KMS-11 (cell line): ENCODE data around the gene FBXL7.

Experiments
- H2AFZ ChIP-seq: fragments of 200-600 bp; sonication (generic); 2 replicates; pipeline ENCODE4 v1.6.1; 2016; ENCODE audit warnings: antibody characterized with exemption, mixed run types, low read depth
- H3K27ac ChIP-seq: fragments of 200-600 bp; sonication (generic); 2 replicates; pipeline ENCODE4 v1.6.1; 2016; ENCODE audit warnings: mild to moderate bottlenecking, mixed run types
- H3K27me3 ChIP-seq: fragments of 200-600 bp; sonication (generic); 2 replicates; pipeline ENCODE4 v1.6.1; 2017; ENCODE audit warnings: mild to moderate bottlenecking, low read depth, mixed run types, moderate library complexity; ENCODE audit not compliant: insufficient read depth
- H3K36me3 ChIP-seq: fragments of 200-600 bp; sonication (generic); 2 replicates; pipeline ENCODE4 v1.6.1; 2017; ENCODE audit warnings: mild to moderate bottlenecking, mixed run types; ENCODE audit not compliant: insufficient read depth
- H3K4me1 ChIP-seq: fragments of 200-600 bp; sonication (generic); 2 replicates; pipeline ENCODE4 v1.6.1; 2016; ENCODE audit warnings: mild to moderate bottlenecking, low read depth, mixed run types; ENCODE audit not compliant: poor library complexity, severe bottlenecking
- H3K4me2 ChIP-seq: fragments of 200-600 bp; sonication (generic); 2 replicates; pipeline ENCODE4 v1.7.0; 2016; ENCODE audit warnings: mild to moderate bottlenecking, mixed run types
- H3K4me3 ChIP-seq: fragments of 200-600 bp; sonication (generic); IDR thresholded peaks from 2 replicates; pipeline ENCODE4 v1.6.1; 2017; ENCODE audit warnings: low read depth, low read length, mixed read lengths; ENCODE audit not compliant: insufficient read depth
- H3K79me2 ChIP-seq: fragments of 200-600 bp; sonication (generic); 2 replicates; pipeline ENCODE4 v1.6.1; 2016; ENCODE audit warnings: low read depth, mixed run types; ENCODE audit not compliant: insufficient read depth
- H3K9ac ChIP-seq: fragments of 200-600 bp; sonication (generic); 2 replicates; pipeline ENCODE4 v1.6.1; 2016; ENCODE audit warnings: mild to moderate bottlenecking, mixed run types
- H4K20me1 ChIP-seq: fragments of 200-600 bp; sonication (generic); 2 replicates; pipeline ENCODE4 v1.6.1; 2016; ENCODE audit warnings: mild to moderate bottlenecking, mixed run types; ENCODE audit not compliant: insufficient read depth
- TF ChIP-seq, protein P1 (sequence below): fragments of 200-600 bp; sonication (generic); conservative IDR thresholded peaks from 2 replicates; pipeline ENCODE4 v1.6.1; 2017; ENCODE audit warnings: low read depth, mild to moderate bottlenecking, antibody characterized with exemption, low read length, moderate library complexity, mixed read lengths

Gene FBXL7

DNA sequence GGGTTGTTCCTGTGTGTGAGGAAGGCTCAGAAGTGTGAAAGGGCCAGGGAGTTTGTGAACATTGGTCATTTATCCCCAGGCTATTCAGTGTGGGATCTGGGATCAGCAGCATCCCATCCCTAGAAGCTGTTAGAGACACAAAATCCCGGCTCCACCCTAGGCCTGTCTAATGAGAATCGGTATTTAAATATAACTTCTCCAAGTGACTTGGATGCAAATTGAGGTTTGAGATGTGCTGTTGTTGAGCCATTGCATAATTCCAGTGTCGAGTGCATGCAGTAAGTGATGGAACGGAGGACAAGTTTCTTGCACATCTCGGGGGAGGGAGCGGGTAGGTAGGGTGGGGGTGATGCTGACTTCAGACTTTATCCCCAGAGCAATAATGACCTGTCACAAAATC, 138.3 kb downstream of the FBXL7 start:
- H2AFZ ChIP-seq, result no peak overlapping the region
- no peak overlapping the region for H3K9ac ChIP-seq
- TF ChIP-seq, protein P1, sequence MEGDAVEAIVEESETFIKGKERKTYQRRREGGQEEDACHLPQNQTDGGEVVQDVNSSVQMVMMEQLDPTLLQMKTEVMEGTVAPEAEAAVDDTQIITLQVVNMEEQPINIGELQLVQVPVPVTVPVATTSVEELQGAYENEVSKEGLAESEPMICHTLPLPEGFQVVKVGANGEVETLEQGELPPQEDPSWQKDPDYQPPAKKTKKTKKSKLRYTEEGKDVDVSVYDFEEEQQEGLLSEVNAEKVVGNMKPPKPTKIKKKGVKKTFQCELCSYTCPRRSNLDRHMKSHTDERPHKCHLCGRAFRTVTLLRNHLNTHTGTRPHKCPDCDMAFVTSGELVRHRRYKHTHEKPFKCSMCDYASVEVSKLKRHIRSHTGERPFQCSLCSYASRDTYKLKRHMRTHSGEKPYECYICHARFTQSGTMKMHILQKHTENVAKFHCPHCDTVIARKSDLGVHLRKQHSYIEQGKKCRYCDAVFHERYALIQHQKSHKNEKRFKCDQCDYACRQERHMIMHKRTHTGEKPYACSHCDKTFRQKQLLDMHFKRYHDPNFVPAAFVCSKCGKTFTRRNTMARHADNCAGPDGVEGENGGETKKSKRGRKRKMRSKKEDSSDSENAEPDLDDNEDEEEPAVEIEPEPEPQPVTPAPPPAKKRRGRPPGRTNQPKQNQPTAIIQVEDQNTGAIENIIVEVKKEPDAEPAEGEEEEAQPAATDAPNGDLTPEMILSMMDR, result no peak
- no peaks in the 10 kb centered on the region for H3K27me3 ChIP-seq
- H3K79me2 ChIP-seq, result peaks cover 11% of the 10 kb centered on the region; the same call in 1 of the 2 replicates
- H3K4me1 ChIP-seq, result peaks cover 56% of the 10 kb centered on the region
- peak overlapping the region; percentile 62 for H3K4me2 ChIP-seq
- no peak overlapping the region for H3K4me3 ChIP-seq
- H4K20me1 ChIP-seq, result no peaks in the 10 kb centered on the region
- peak overlapping the region; percentile 53; the same call in 1 of the 2 replicates for H3K27ac ChIP-seq
- no peaks in the 10 kb centered on the region for H3K36me3 ChIP-seq

DNA sequence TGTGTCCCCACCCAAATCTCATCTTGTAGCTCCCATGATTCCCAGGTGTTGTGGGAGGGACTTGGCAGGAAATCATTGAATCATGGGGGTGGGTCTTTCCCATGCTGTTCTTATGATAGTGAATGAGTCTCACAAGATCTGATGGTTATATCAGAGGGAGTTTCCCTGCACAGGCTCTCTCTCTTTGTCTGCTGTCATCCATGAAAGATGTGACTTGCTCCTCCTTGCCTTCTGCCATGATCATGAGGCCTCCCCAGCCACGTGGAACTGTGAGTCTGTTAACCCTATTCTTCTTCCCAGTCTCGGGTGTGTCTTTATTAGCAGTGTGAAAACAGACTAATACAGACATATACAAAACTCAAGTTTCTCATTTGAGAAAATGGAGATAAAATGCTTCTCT, 139.3 kb downstream of the FBXL7 start:
- peaks cover 11% of the 10 kb centered on the region; the same call in 1 of the 2 replicates for H3K79me2 ChIP-seq
- TF ChIP-seq, protein P1, result no peak
- H2AFZ ChIP-seq, result no peak overlapping the region
- H3K9ac ChIP-seq, result no peak overlapping the region
- H3K36me3 ChIP-seq, result no peaks in the 10 kb centered on the region
- H3K27me3 ChIP-seq, result no peaks in the 10 kb centered on the region
- H3K4me1 ChIP-seq, result peaks cover 56% of the 10 kb centered on the region
- H3K4me3 ChIP-seq, result no peak overlapping the region
- H4K20me1 ChIP-seq, result no peaks in the 10 kb centered on the region
- H3K27ac ChIP-seq, result peak overlapping the region; percentile 53
- H3K4me2 ChIP-seq, result peak overlapping the region; percentile 54

DNA sequence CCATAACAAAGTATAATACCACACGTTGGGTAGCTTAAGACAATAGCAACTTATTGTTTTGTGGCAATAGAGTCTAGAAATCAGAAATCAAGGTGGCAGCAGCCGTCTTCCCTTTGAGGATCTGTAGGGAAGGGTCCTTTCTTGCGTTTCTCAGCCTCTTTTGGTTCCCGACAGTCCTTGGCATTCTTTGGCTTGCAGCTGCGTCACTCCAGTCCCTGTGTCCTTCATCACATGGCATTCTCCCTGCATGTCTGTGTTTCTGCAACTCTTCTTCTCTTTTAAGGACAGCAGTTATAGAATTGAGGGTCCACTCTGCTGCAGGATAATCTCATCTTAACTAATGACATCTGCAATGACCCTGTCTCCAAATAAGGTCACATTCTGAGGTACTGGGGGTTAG, 140.1 kb downstream of the FBXL7 start:
- no peaks in the 10 kb centered on the region for H3K27me3 ChIP-seq
- peaks cover 11% of the 10 kb centered on the region; the same call in 1 of the 2 replicates for H3K79me2 ChIP-seq
- no peaks in the 10 kb centered on the region for H3K36me3 ChIP-seq
- peaks cover 48% of the 10 kb centered on the region for H3K4me1 ChIP-seq
- H2AFZ ChIP-seq, result no peak overlapping the region
- no peak overlapping the region; the same call in 1 of the 2 replicates for H3K4me2 ChIP-seq
- no peak overlapping the region for H3K9ac ChIP-seq
- no peak overlapping the region for H3K27ac ChIP-seq
- no peak overlapping the region for H3K4me3 ChIP-seq
- TF ChIP-seq, protein P1, result no peak
- no peaks in the 10 kb centered on the region for H4K20me1 ChIP-seq

DNA sequence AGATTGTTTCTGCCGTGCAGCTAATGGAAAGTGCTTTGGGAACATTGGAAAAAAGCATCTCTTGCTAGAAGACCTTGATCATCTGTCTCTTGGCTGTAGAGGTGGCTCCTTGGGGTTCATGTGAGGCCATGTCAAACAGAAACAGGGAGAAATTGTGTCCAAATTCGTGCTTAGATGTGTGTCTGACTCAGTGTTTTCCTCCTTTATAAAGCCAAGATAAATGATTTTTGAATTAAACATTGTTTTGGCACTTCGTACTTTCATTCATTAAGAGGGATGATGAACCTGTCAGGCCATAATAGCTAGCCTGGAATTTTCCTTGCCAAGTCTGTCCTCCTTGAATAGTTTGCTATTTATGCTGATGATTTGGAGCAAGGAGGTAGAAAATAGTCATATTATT, 143.8 kb downstream of the FBXL7 start:
- Histone ChIP-seq H3K4me3 (no peak overlapping the region), H3K36me3 (no peaks in the 10 kb centered on the region), H2AFZ (no peak overlapping the region), H3K9ac (no peak overlapping the region), H3K4me1 (peaks cover 24% of the 10 kb centered on the region), H4K20me1 (no peaks in the 10 kb centered on the region), H3K27me3 (no peaks in the 10 kb centered on the region), H3K27ac (no peak overlapping the region), H3K4me2 (no peak overlapping the region), H3K79me2 (peaks cover 11% of the 10 kb centered on the region; the same call in 1 of the 2 replicates)
- TF ChIP-seq, protein P1, result no peak
